Stimulated activated CD4-positive, alpha-beta T cell treated with anti-CD3 and anti-CD28 coated beads, Interleukin-2, amount 100 ng/mL, for 24 hours (primary cell): ENCODE measurements around the gene HNRNPA1.
A peak's percentile ranks its signal among the peaks of the same experiment; 100 is the strongest.
"Not testable (repeated sequence)": the region's sequence is repeated elsewhere in the genome, so short reads cannot be mapped to it uniquely, and the experiment has no call there.

Experiments
- DNase-seq, 2 donors: peaks; one replicate each; pipeline ENCODE4 v3.0.0-alpha.2; 2020

Gene HNRNPA1

DNA sequence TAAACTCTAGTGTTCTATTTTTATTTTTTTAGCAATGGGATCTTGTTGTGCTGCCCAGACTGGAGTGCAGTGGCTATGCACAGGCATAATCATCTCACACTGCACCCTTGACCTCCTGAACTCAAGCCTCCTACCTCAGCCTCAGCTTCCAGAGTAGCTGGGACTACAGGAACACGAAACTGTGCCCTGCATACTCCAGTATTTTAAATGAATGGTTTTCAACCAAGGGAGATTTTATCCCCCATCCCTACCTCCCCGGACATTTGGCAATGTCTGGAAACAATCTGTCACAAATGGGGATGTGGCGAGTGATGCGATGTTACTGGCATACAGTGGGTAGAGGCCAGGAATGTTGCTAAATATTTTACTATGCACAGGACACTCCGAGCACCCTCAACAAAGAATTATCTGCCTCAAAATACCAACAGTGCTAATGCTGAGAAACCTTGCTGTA is 2.7 kb upstream of the HNRNPA1 start:
- DNase-seq = no peak

DNA sequence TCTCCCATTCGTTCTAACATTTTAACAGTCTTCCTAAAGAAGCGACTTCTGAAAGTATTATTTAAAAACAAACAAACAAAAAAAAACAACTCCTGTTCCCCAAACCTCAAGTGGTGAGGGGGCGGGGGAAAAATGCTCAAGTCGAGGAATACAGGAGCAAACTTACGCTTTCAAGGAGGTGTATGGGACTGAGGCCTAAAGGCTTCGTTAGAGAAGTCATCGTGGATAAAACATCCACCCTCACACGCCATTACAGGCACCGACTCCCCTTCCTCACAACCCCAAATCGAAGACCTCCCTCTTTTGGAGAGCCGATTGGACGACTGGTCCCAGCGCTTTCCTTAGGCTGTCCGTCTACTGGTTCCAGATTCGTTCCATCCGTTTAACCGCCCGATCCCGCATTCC is 1.3 kb upstream of the HNRNPA1 start:
- no peak for DNase-seq

DNA sequence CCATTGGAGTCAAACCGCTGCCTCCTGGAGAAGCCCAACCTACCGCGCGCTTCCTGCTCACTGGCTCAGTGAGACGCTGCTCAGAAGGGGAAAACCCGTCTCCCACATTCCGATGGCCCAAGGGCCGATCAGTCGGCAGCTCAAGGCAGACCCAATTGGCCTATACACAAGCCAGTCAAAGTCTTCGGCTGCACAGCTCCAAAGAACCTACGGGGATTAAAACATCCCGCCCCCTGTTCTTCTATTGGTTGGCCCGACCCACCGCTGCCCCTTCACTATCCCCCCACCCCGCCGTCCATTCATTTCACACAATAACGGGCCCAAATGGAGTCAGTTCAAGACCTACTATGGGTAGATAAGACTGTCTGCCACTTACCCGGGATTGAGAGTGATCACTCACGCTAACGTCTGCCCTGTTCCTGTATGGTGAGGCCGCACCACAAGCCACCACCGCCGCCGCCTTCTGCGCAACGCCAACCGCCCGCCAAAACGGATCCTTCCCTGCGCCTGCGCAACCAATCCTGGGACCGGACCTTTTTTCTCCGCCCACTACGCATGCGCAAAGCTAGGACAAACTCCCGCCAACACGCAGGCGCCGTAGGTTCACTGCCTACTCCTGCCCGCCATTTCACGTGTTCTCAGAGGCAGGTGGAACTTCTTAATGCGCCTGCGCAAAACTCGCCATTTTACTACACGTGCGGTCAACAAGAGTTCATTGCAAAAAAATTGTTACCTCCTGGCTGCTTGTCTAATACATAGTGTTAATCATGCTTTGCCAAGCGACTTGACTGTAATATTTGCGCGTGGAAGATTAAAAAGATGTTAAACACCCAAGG is 676 bp upstream of the HNRNPA1 start, which contains the start of gene CBX5:
Gene CBX5 (minus strand): TSS at position 491 of the 836 bp plus-strand sequence. CDS start 22,472 bp downstream, outside the sequence.
- DNase-seq = peak; percentile 99

DNA sequence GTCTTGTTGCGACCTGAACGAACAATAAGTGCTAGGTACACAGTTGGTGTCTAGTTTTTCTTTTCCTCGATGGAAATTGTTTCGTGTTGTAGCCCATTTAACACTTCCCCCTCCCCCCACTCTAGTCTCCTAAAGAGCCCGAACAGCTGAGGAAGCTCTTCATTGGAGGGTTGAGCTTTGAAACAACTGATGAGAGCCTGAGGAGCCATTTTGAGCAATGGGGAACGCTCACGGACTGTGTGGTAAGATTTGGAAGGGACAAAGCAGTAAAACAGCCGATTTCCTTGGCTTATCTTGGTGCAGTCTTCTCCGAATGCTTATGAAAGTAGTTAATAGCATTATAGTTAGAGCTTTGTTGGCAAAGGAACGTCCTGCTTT is 724 bp downstream of the HNRNPA1 start:
- not testable (repeated sequence) for DNase-seq

GRCh38 chr12:54281694-54282093 is 1.2 kb downstream of the HNRNPA1 start:
- not testable (repeated sequence) for DNase-seq

DNA sequence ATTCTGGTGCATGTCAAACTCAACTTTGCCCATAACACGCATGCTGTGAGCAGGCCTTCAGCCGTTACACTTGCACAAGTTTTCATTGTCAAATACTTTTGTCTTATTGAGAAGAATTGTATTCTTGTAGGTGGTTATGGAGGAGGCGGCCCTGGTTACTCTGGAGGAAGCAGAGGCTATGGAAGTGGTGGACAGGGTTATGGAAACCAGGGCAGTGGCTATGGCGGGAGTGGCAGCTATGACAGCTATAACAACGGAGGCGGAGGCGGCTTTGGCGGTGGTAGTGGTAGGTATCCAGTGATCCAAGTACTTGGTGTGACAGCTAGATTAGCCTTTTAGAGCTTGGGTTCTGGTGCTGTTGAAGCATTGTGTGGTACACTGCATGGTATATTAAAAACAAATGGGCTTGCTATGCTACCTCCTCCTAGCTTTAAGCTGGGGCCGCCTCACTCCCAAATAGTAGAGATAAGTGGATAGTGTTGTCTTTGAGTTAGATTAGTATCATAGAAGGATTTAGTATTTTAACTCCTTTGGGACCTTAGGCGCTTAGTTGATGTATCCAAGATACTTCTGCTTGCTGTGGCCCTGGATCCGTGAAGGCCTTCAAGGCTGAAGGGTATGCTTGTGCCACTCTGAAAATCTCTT is 2.5 kb downstream of the HNRNPA1 start:
- DNase-seq = peak; percentile 57

GRCh38 chr12:54284070-54284780 is 3.7 kb downstream of the HNRNPA1 start:
- not testable (repeated sequence) for DNase-seq

DNA sequence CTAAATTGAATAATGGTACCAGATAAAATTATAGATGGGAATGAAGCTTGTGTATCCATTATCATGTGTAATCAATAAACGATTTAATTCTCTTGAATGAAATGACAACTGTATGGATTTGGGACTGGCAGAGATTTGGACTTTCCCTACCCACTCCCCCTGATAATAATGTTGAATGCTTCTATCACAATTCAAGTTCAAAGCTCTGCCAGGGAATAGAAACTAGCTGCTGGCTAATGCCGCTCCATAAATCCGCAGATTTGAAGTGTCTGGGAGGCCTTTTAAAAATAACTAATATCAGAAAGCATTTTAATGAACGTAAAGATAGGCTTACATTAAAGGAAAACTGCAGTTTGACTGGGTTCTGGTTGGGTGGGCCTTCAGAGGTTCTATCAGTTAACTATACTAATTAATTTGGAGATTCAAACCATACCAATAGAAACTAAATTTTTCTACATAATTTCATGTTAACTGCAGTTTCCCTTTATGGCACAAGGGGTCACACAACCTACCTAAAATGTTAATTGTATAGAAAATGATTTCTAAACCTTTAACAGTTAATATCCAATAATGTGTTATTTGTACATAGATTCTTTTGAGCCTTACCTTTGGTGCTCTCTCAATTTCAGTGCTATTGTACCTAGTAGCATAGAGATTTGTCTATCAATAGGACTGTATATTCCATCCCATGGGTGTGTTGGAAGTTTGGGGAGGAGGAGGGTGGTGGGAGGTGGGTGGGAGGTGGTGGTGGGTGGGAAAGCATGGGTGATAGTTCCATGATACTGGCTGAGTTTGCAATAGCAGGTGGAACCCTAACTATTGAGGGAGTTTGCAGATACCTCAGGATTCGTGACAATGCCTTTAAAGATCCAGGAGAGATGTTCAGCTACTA is 4.9 kb downstream of the HNRNPA1 start:
- no peak for DNase-seq

DNA sequence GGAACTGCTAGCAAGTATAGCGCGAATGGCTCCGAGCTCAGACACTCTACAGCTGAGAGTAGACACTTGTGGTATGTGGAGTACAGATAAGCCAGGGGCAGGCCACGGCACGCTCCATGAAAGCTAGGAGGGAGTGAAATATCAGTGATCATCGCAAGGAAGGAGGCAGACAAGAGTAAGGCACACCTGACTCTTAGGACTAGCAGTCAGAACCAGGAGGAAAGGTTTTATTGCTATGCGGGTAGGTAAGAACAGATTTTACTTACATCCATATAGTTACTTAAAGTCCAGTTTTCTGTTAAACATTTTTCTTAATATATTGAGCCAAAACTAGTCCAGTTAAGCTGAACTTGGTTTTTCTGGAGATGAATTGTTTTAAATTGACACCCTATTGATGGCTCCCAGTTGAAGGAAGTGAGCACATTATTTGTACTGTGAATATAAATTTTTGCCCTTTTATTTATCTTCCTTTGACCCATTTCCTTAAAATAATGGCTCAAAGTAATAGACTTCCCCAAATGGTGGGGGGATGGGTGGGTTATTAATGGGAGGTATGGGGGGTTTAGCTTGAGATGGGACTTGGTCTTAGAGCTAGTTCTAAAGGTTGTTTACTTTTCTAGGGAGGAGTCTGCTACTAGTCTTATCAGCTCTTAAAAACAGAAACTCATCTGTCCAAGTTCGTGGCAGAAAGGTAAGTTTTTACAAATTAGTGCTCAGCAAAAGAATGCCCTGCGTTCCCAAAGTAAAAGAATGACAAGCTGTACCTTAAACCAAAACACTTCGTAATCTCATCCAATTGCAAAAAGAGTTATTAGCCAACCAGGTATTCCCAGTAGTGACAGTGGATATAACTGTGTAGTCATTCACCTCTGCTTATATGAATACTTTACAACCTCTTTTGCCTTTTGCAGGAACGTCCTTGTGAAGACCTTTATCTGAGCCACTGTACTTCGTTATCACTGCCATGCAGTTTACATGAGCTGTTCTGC is 5.8 kb downstream of the HNRNPA1 start:
- DNase-seq = no peak

- no peak for DNase-seq
These were observed 7.0 kb downstream of the HNRNPA1 start for GRCh38 chr12:54287261-54288157.

GRCh38 chr12:54292083-54292930 is 11.8 kb downstream of the HNRNPA1 start:
- no peak for DNase-seq

GRCh38 chr12:54292931-54293241 is 12.4 kb downstream of the HNRNPA1 start:
- DNase-seq = no peak

DNA sequence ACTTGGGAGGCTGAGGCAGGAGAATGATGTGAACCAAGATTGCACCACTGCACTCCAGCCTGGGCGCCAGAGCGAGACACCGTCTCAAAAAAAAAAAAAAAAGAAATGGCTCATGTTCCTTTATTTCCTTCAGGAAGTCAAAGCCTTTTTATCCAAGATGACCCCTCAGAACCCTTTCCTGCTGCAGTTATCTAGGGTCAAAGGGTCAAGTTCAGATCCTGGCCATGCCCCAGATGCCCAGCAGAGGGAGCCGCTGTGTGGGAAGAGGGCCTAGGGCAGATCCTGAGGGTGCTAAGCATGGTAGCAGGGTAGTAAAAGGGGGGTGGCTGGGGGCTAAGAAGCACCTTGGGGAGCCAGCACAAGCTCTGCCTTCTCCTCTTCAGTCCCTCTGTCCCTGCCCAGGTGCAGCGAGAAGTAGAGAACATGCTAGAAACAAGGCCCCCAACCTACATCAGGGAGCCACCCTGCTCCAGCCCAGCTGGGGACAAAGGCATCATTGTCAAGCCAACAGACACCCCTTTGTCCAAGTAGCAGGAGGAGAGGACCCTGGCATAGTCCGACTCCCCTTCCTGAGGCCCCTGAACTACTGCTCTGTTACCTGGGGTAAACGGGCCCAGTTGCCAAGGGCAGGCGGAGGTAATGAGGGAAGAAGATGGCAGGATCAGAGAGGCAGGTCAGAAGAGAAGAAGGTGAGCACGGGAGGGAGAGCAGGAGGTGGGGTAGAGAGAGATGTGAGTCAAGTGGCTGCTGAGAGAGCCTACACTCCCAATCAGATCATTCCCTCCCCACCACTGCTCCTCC is 13.8 kb downstream of the HNRNPA1 start:
- DNase-seq = peak; percentile 68 to 72

DNA sequence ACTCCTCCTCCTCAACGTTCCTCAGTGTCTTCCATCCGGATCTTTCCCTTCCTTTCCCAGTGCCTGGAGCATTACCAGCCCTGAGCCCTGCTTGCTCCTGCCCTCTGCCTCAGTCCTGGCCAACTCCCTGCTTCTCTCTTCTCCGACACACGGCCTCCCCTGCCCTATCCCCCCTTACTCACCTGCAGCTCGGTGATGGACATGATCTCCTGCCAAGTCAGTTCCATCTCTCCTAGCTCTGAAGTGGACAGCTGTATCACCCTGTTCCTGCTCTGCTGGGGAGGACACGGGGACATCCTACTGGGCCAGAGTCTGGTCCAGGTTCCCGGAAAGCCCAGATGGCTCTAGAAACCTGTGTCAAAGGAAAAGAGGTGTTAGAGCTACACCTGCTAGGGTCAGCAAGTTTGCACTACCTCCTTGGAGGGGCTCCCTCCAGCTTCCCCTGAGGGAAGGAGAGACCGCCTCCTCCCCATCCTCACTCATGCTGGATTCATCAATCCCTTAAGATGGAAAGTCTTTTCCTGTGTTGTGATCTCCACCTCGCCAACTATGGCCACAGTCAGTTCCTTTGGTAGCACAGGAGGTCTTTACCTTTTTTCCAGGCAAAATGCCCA is 14.5 kb downstream of the HNRNPA1 start:
- DNase-seq = no peak

DNA sequence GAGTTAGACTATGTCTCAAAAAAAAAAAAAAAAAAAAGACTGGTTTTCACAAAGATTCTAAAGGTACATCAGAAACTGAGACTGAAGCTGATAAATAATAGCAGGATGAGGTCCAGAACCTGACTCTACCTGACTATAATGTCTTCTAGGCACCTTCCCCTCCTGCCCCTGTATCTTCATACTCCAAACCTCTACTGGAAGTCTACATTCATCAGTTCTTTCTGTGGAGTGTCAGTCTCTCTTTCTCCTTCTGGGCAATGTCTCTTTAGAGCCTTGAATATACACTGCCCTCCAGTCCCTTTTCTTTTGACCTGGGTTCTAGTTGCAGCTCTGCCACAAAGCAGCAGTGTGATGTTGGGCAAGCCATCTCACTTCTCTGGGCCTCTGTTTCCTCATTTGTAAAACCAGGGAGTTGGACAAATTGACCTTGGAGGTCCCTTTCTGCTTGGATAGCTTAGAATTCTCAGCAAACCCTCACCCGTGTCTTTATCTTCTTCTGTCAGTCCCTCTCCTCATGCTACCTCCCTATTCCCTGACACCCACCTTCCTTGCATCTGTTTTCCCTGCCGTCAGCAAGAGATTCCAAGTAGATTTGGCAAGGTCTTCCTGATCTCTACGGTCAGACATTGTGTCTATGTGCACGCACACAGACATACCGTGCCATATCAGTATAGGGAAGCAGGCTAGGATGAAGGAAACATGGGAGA is 16.0 kb downstream of the HNRNPA1 start:
- DNase-seq = no peak

DNA sequence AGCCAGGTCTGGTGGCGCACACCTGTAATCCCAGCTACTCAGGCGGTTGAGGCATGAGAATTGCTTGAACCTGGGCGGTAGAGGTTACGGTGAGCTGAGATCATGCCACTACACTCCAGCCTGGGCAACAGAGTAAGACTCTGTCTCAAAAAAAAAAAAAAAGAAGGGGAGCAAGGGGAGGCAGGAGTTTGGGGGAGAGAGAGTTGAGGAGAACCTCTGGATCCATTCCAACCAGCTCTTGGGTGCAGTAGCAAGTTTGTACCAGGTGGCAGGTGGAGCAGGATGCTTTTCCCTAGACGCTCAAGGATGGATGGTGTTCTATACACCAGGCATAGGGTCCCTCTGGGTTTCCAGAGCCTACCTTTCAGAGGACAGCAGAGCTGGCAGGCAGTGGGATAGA is 18.4 kb downstream of the HNRNPA1 start:
- no peak for DNase-seq

- DNase-seq = no peak
These were observed 19.1 kb downstream of the HNRNPA1 start for GRCh38 chr12:54299515-54300224.
